ENCODE results near the gene GMCL2.

Gene GMCL2, protein sequence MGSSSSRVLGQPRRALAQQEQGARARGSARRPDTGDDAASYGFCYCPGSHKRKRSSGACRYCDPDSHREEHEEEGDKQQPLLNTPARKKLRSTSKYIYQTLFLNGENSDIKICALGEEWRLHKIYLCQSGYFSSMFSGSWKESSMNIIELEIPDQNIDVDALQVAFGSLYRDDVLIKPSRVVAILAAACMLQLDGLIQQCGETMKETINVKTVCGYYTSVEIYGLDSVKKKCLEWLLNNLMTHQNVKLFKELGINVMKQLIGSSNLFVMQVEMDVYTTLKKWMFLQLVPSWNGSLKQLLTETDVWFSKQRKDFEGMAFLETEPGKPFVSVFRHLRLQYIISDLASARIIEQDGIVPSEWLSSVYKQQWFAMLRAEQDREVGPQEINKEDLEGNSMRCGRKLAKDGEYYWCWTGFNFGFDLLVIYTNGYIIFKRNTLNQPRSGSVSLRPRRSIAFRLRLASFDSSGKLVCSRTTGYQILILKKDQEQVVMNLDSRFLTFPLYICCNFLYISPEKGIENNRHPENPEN

DNA sequence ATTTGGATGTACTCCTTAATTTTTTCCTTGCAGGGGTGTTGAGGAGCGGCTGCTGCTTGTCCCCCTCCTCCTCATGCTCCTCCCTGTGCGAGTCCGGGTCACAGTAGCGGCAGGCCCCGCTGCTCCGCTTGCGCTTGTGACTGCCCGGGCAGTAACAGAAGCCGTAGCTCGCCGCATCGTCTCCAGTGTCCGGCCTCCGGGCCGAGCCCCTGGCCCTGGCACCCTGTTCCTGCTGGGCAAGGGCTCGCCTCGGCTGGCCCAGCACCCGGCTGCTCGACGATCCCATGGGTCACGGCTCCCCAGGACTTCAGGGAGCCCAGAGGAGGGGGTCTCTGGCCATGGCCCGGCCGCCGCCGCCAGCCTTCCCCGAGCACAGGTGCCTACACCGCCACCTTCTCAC lies at the start of gene GMCL2:
Gene GMCL2, minus strand, starts transcription at position 358 of the 400 bp plus-strand sequence. Its CDS starts 72 bp downstream, at position 286.
- Histone ChIP-seq H3K36me3 (no peaks in the 10 kb centered on the region), H3K9me3 (no peaks in the 10 kb centered on the region), H3K27me3 (no peaks in the 10 kb centered on the region), H3K4me1 (ENCODE audit: control insufficient read depth in 1 of 2, insufficient read depth in 1 of 2, low read depth in 1 of 2, low read length in 1 of 2) (peaks cover 14 to 15% of the 10 kb centered on the region in 2 experiments), H3K27ac (no peak within 1 kb of the TSS), H3K4me3 (ENCODE audit: low read depth in 1 of 2, low read length in 1 of 2) (no peak within 1 kb of the TSS)
- TF ChIP-seq, protein P1, sequence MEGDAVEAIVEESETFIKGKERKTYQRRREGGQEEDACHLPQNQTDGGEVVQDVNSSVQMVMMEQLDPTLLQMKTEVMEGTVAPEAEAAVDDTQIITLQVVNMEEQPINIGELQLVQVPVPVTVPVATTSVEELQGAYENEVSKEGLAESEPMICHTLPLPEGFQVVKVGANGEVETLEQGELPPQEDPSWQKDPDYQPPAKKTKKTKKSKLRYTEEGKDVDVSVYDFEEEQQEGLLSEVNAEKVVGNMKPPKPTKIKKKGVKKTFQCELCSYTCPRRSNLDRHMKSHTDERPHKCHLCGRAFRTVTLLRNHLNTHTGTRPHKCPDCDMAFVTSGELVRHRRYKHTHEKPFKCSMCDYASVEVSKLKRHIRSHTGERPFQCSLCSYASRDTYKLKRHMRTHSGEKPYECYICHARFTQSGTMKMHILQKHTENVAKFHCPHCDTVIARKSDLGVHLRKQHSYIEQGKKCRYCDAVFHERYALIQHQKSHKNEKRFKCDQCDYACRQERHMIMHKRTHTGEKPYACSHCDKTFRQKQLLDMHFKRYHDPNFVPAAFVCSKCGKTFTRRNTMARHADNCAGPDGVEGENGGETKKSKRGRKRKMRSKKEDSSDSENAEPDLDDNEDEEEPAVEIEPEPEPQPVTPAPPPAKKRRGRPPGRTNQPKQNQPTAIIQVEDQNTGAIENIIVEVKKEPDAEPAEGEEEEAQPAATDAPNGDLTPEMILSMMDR (IDR thresholded peaks at IDR 0.05) = no peak

DNA sequence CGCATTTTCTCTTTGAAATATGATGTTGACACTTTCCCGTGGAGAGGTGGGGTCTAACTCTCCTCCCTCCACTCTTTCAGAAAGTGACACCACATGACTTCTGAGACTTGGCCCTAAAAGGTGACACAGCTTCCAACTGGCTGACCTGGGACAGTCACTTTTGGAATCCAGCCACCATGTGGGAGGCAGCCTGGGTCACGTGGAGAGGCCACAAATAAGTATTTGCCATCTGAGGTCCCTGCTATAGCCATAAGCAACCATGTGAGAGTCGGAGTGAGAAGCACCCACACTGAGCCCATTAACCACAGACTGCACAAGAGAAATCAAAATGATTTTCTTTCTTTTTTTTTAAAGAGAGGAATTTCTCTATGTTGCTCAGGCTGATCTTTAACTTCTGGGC lies 49.5 kb upstream of the GMCL2 start:
- Histone ChIP-seq H3K4me1 (ENCODE audit: control insufficient read depth in 1 of 2, insufficient read depth in 1 of 2, low read depth in 1 of 2, low read length in 1 of 2) (peaks cover 69 to 86% of the 10 kb centered on the region in 2 experiments), H3K36me3 (no peaks in the 10 kb centered on the region)

DNA sequence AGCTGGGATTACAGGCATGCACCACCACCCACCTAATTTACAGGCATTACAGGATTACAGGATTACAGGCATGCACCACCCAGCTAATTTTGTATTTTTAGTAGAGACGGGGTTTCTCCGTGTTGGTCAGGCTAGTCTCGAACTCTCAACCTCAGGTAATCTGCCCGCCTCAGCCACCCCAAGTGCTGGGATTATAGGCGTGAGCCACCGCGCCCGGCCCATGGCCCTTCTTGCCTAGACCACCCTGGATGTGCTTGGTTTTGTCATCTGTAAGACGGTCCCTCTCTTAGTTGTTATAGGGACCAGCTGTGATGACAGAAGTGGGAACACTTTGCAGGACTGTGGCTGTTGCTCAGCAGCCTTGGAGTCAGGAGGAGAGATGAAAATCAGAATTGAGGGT lies 49.0 kb upstream of the GMCL2 start:
- Histone ChIP-seq H3K9me3 (no peaks in the 10 kb centered on the region), H3K4me1 (ENCODE audit: control insufficient read depth in 1 of 2, insufficient read depth in 1 of 2, low read depth in 1 of 2, low read length in 1 of 2) (peaks cover 69 to 86% of the 10 kb centered on the region in 2 experiments), H3K36me3 (no peaks in the 10 kb centered on the region), H3K27me3 (no peaks in the 10 kb centered on the region), H3K4me3 (ENCODE audit: low read depth in 1 of 2, low read length in 1 of 2) (no peak overlapping the region), H3K27ac (no peak overlapping the region)
- TF ChIP-seq, protein P1 (IDR thresholded peaks at IDR 0.05) = no peak

More for the DNA sequence above, 49.5 kb upstream of the GMCL2 start:
- H3K27me3 ChIP-seq = no peaks in the 10 kb centered on the region
- TF ChIP-seq, protein P1 (IDR thresholded peaks at IDR 0.05) = no peak
- H3K27ac ChIP-seq = no peak overlapping the region
- no peak overlapping the region for H3K4me3 ChIP-seq (ENCODE audit: low read depth in 1 of 2, low read length in 1 of 2)
- H3K9me3 ChIP-seq = no peaks in the 10 kb centered on the region

DNA sequence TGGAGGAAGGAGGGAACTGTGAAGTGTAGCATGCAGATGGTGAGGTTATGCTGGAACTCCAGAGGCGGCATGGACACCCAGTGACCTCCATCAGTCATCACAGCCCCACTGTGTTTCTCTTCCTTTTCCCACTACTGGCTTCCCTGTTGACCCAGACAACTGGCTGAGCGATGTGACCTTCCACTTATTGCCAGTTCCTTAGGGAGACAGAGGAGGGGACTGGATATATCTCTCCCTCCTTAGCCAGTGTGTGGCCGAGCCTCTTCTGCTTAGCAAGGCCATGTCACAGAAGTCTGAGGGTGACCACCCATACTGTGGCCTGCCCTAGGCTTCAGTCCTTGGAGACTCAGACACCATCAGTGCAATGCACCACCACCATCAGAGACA lies 48.4 kb upstream of the GMCL2 start:
- Histone ChIP-seq H3K27me3 (no peaks in the 10 kb centered on the region), H3K36me3 (no peaks in the 10 kb centered on the region), H3K4me1 (ENCODE audit: control insufficient read depth in 1 of 2, insufficient read depth in 1 of 2, low read depth in 1 of 2, low read length in 1 of 2) (peaks cover 69 to 86% of the 10 kb centered on the region in 2 experiments), H3K27ac (peak overlapping the region; percentile 24), H3K4me3 (ENCODE audit: low read depth in 1 of 2, low read length in 1 of 2) (no peak overlapping the region), H3K9me3 (no peaks in the 10 kb centered on the region)
- TF ChIP-seq, protein P1 (IDR thresholded peaks at IDR 0.05) = no peak

DNA sequence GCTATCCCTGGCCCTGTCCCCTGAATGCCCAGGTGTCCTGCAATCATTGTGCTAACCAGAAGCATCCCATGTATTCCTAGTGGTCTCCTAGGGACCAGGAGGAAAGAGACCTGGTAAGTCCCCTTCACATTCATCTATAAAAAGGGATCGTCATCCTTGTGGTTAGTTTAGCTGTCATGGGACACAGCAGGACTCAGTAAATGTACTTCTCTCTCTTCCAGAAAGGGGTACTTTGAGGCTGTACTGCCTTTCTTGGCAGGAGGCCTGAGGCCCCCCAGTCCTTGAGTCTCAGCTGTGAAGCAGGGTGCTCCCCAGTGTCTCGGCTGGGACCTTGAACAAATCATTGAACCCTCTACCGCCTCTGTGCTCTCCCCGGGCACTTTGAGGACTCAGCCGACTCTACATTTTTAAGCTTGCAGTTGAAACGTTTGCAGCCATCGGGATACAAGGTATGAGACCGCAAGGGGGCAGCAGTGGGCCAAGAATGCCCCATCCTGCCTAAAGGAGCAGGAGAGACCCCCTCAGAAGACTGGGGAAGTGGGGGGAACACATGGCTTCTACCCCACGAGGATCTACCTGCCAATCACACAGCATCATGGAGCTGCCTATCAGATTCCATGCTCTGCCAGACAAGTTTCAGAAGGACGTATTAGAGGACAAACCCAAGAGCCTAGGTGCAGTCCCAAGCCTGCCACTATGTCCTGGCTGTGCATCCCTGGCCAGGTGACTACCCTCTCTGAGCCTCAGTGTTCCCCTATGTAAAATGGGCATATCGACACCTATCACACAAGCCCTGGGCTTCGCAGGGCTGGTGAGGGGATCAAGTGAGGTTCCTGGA lies 47.8 kb upstream of the GMCL2 start:
- Histone ChIP-seq H3K9me3 (no peaks in the 10 kb centered on the region), H3K4me3 (ENCODE audit: low read depth in 1 of 2, low read length in 1 of 2) (no peak overlapping the region), H3K36me3 (peaks cover 1% of the 10 kb centered on the region), H3K4me1 (ENCODE audit: control insufficient read depth in 1 of 2, insufficient read depth in 1 of 2, low read depth in 1 of 2, low read length in 1 of 2) (peaks cover 68 to 84% of the 10 kb centered on the region in 2 experiments), H3K27ac (peak overlapping the region; percentile 24), H3K27me3 (no peaks in the 10 kb centered on the region)
- TF ChIP-seq, protein P1 (IDR thresholded peaks at IDR 0.05) = peak; percentile 64
